Measurements from ENCODE around the gene SMARCA1. TPM values are rescaled to one million over a fixed set of nuclear protein-coding genes. Genes with fewer than 3 reads are reported as not detected.
"Not testable (repeated sequence)": the region's sequence is repeated elsewhere in the genome, so short reads cannot be mapped to it uniquely, and the experiment has no call there.

Gene SMARCA1
- polyA plus RNA-seq, 3 donors: 0.03 to 0.13 TPM; not detected in 1

DNA sequence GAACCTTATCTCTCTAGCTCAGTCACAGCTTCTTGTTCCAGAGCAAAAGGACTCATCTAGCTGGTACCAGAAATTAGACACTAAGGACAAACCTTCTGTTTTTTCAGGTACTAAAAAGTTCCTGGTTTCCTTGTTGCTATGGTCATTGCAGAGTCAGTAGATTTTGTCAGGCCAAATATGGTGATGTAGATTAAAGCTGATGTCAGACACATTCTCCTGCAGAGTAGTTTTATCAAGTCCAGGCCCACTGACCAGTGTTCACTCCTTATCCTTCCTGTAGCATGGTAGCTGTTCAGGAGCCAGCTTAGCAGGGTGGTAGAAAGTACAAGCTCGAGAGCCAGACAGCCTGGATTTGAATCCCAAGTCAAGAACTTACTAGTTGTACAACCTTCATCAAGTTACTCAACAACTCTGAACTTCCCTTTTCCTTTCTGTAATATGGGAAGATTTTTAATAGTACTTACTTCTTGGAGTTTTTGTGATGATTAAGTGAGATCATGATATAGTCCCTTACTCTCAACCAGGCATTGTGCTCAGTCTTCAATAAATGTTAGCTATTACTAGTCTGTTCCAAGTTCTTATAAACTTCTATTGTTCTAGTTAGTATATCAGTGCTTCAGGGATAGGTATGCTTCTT lies 34.7 kb upstream of the SMARCA1 start:
- no peaks in the 10 kb centered on the region for H3K27me3 ChIP-seq (ENCODE audit: control insufficient read depth in 2 of 2, insufficient read depth in 2 of 2, low read length in 2 of 2)
- H3K9ac ChIP-seq (ENCODE audit: insufficient read depth, low read length, poor library complexity, severe bottlenecking): no peak overlapping the region
- H2AFZ ChIP-seq (ENCODE audit: insufficient read depth, low read depth, low read length, poor library complexity, severe bottlenecking): no peak overlapping the region
- H3K4me3 ChIP-seq (replicated peaks in 1 of 3; ENCODE audit: low read depth in 2 of 3, low read length in 3 of 3): no peak overlapping the region
- H3K9me3 ChIP-seq (replicated peaks in 1 of 2; ENCODE audit: control insufficient read depth in 1 of 2, insufficient read depth in 1 of 2, low read length in 2 of 2): no peaks in the 10 kb centered on the region
- no peak overlapping the region for H3K4me3 Mint-ChIP-seq
- no peak overlapping the region for H3K27ac Mint-ChIP-seq
- H3K79me2 ChIP-seq (ENCODE audit: insufficient read depth, low read length): no peaks in the 10 kb centered on the region
- DNase-seq: peak in 1 of 3 donors; percentile 2
- H3K27me3 Mint-ChIP-seq (ENCODE audit: low read depth in 3 of 3): no peaks in the 10 kb centered on the region
- peaks cover 0 to 2% (median 0%) of the 10 kb centered on the region in 7 donors for H3K9me3 Mint-ChIP-seq
- intact Hi-C loops (cut with micrococcal nuclease): no loop called here
- peaks cover 40 to 46% of the 10 kb centered on the region in 2 donors for H3K36me3 Mint-ChIP-seq
- TF ChIP-seq, protein P1, sequence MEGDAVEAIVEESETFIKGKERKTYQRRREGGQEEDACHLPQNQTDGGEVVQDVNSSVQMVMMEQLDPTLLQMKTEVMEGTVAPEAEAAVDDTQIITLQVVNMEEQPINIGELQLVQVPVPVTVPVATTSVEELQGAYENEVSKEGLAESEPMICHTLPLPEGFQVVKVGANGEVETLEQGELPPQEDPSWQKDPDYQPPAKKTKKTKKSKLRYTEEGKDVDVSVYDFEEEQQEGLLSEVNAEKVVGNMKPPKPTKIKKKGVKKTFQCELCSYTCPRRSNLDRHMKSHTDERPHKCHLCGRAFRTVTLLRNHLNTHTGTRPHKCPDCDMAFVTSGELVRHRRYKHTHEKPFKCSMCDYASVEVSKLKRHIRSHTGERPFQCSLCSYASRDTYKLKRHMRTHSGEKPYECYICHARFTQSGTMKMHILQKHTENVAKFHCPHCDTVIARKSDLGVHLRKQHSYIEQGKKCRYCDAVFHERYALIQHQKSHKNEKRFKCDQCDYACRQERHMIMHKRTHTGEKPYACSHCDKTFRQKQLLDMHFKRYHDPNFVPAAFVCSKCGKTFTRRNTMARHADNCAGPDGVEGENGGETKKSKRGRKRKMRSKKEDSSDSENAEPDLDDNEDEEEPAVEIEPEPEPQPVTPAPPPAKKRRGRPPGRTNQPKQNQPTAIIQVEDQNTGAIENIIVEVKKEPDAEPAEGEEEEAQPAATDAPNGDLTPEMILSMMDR (IDR thresholded peaks at IDR 0.05): no peak
- H3K4me1 ChIP-seq (ENCODE audit: control insufficient read depth in 1 of 2, insufficient read depth in 2 of 2, low read length in 2 of 2): peaks cover 11 to 14% of the 10 kb centered on the region in 2 donors
- H3K4me2 ChIP-seq (replicated peaks; ENCODE audit: extremely low read depth, low read length, poor library complexity, severe bottlenecking): no peak overlapping the region
- peaks cover 45 to 69% of the 10 kb centered on the region in 2 donors for H3K36me3 ChIP-seq (replicated peaks in 1 of 2; ENCODE audit: control insufficient read depth in 1 of 2, insufficient read depth in 2 of 2, low read length in 2 of 2)
- peaks cover 6% of the 10 kb centered on the region for H3K4me1 Mint-ChIP-seq
- H3K27ac ChIP-seq (ENCODE audit: low read depth in 1 of 2, low read length in 2 of 2): no peak overlapping the region
- WGBS (ENCODE audit: insufficient coverage): no CpG with 5 or more reads among the region's 1 CpG
- no peaks in the 10 kb centered on the region for H4K20me1 ChIP-seq (ENCODE audit: insufficient read depth, low read length)

DNA sequence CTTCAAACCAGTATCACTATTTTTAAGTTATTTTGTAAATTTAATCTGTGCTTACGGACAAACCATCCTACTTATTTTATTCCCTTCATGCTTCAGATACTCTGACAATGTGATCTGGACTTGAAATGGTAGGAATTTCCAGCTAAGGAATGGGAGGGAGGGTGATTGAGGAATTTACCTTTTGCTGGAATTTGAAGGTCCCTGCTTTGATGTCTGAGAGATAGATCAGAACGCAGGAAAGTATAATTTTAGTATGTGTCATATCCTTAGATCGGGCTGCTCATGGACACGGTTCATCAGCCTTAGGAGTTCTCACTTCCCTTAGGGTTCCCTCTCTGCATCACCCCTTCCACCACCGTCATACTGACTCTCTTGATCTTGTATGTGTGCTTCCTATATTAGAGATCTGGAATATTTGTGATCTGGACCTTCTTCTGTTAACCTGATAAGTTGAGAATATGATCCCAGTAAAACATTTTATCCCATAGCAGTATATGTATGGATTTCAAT lies 33.6 kb upstream of the SMARCA1 start:
- H2AFZ ChIP-seq (ENCODE audit: insufficient read depth, low read depth, low read length, poor library complexity, severe bottlenecking): no peak overlapping the region
- H3K79me2 ChIP-seq (ENCODE audit: insufficient read depth, low read length): no peaks in the 10 kb centered on the region
- Mint-ChIP-seq H3K4me3 (no peak overlapping the region), H3K27ac (peak overlapping the region in 1 of 7 donors; percentile 17), H3K4me1 (peaks cover 6% of the 10 kb centered on the region), H3K36me3 (peaks cover 33 to 39% of the 10 kb centered on the region in 2 donors), H3K9me3 (peaks cover 0 to 2% (median 0%) of the 10 kb centered on the region in 7 donors), H3K27me3 (ENCODE audit: low read depth in 3 of 3) (no peaks in the 10 kb centered on the region)
- TF ChIP-seq, protein P1 (IDR thresholded peaks at IDR 0.05): no peak
- H3K27ac ChIP-seq (ENCODE audit: low read depth in 1 of 2, low read length in 2 of 2): no peak overlapping the region
- no CpG with 5 or more reads among the region's 5 CpGs for whole genome bisulfite sequencing (ENCODE audit: insufficient coverage)
- H3K9me3 ChIP-seq (replicated peaks in 1 of 2; ENCODE audit: control insufficient read depth in 1 of 2, insufficient read depth in 1 of 2, low read length in 2 of 2): no peaks in the 10 kb centered on the region
- no peak overlapping the region for H3K4me2 ChIP-seq (replicated peaks; ENCODE audit: extremely low read depth, low read length, poor library complexity, severe bottlenecking)
- intact Hi-C loops (cut with micrococcal nuclease): no loop called here
- no peak overlapping the region for H3K9ac ChIP-seq (ENCODE audit: insufficient read depth, low read length, poor library complexity, severe bottlenecking)
- no peak for DNase-seq
- no peaks in the 10 kb centered on the region for H4K20me1 ChIP-seq (ENCODE audit: insufficient read depth, low read length)
- no peak overlapping the region for H3K4me3 ChIP-seq (replicated peaks in 1 of 3; ENCODE audit: low read depth in 2 of 3, low read length in 3 of 3)
- no peaks in the 10 kb centered on the region for H3K27me3 ChIP-seq (ENCODE audit: control insufficient read depth in 2 of 2, insufficient read depth in 2 of 2, low read length in 2 of 2)
- H3K4me1 ChIP-seq (ENCODE audit: control insufficient read depth in 1 of 2, insufficient read depth in 2 of 2, low read length in 2 of 2): peaks cover 11 to 14% of the 10 kb centered on the region in 2 donors
- H3K36me3 ChIP-seq (replicated peaks in 1 of 2; ENCODE audit: control insufficient read depth in 1 of 2, insufficient read depth in 2 of 2, low read length in 2 of 2): peaks cover 34 to 58% of the 10 kb centered on the region in 2 donors

DNA sequence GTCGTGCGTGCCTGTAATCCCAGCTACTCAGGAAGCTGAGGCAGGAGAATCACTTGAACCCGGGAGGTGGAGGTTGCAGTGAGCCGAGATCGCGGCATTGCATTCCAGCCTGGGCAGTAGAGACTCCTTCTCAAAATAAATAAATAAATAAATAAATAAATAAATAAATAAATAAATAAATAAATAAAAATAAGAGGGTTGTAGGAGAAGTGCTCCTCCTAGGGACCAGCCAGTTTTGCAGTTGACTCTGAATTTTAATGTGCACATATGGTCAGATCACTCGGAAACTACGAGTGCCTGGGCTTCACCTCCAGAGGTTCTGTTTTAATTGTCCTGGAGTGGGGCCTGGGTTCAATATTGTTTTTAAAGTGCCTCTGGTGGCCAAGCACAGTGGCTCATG lies 31.5 kb upstream of the SMARCA1 start:
- H3K4me3 Mint-ChIP-seq; H3K27ac Mint-ChIP-seq; H4K20me1 ChIP-seq (ENCODE audit: insufficient read depth, low read length); H3K9me3 Mint-ChIP-seq; H3K4me2 ChIP-seq (replicated peaks; ENCODE audit: extremely low read depth, low read length, poor library complexity, severe bottlenecking); H3K9ac ChIP-seq (ENCODE audit: insufficient read depth, low read length, poor library complexity, severe bottlenecking); DNase-seq; H3K79me2 ChIP-seq (ENCODE audit: insufficient read depth, low read length); H3K27me3 ChIP-seq (ENCODE audit: control insufficient read depth in 2 of 2, insufficient read depth in 2 of 2, low read length in 2 of 2); H3K27me3 Mint-ChIP-seq (ENCODE audit: low read depth in 3 of 3); H2AFZ ChIP-seq (ENCODE audit: insufficient read depth, low read depth, low read length, poor library complexity, severe bottlenecking); H3K27ac ChIP-seq (ENCODE audit: low read depth in 1 of 2, low read length in 2 of 2); H3K9me3 ChIP-seq (replicated peaks in 1 of 2; ENCODE audit: control insufficient read depth in 1 of 2, insufficient read depth in 1 of 2, low read length in 2 of 2); H3K4me3 ChIP-seq (replicated peaks in 1 of 3; ENCODE audit: low read depth in 2 of 3, low read length in 3 of 3); intact Hi-C loops (cut with micrococcal nuclease); H3K4me1 Mint-ChIP-seq: not testable (repeated sequence)
- Histone ChIP-seq H3K4me1 (ENCODE audit: control insufficient read depth in 1 of 2, insufficient read depth in 2 of 2, low read length in 2 of 2) (peaks cover 11 to 14% of the 10 kb centered on the region in 2 donors), H3K36me3 (replicated peaks in 1 of 2; ENCODE audit: control insufficient read depth in 1 of 2, insufficient read depth in 2 of 2, low read length in 2 of 2) (peaks cover 19 to 41% of the 10 kb centered on the region in 2 donors)
- peaks cover 22 to 28% of the 10 kb centered on the region in 2 donors for H3K36me3 Mint-ChIP-seq
- WGBS (ENCODE audit: insufficient coverage): no CpG with 5 or more reads among the region's 8 CpGs

Data from CD14-positive monocyte (primary cell).